T-cell (primary cell): ENCODE measurements around the gene TSPAN3. TPM values are rescaled to one million over a fixed set of nuclear protein-coding genes. Genes with fewer than 3 reads are reported as not detected.

Experiments
- ATAC-seq, 4 experiments: fragments of 200-7000 bp in 3 of 4; fragments of 150-1000 bp in 1 of 4; cut with Tn5 transposase; replicated peaks in 1 of 4; 1 replicate in 3 of 4; 2 replicates in 1 of 4; pipeline ENCODE4 v1.10.0; 2021; ENCODE audit warnings: moderate library complexity in 3 of 4, mild to moderate bottlenecking in 2 of 4, moderate number of reproducible peaks in 1 of 4
- CTCF ChIA-PET, 2 donors: fragments of 300-600 bp; sonication (Branson Sonifier 250); formaldehyde crosslinking; loops; one replicate each; lab custom pipeline; 2022; ENCODE audit warnings: antibody characterized with exemption in 2 of 2; lab: Charles Lee
- POLR2A ChIA-PET, 2 donors: fragments of 300-600 bp; sonication (Branson Sonifier 250); formaldehyde crosslinking; loops; one replicate each; lab custom pipeline; 2022; ENCODE audit warnings: antibody characterized with exemption in 2 of 2; lab: Charles Lee
- DNase-seq, 35 experiments: peaks; one replicate each; pipeline versions ENCODE4 v3.0.0 to v3.0.0-alpha.2; 2013 to 2023
- H3K27ac ChIP-seq: one replicate; pipeline ENCODE4 v1.5.1; 2013; ENCODE audit warnings: low read length
- H3K27me3 ChIP-seq, 2 experiments: replicated peaks in 1 of 2; 1 replicate in 1 of 2; 2 replicates in 1 of 2; pipeline versions ENCODE4 v1.6.1 to v1.7.0; 2013; ENCODE audit warnings: low read length in 1 of 2, mixed read lengths in 1 of 2; ENCODE audit not compliant: control insufficient read depth in 2 of 2, insufficient read depth in 2 of 2; ENCODE audit errors: extremely low read depth in 1 of 2
- H3K36me3 ChIP-seq, 2 donors: 1 replicate in 1 of 2; 2 replicates in 1 of 2; pipeline versions ENCODE4 v1.6.1 to v1.7.0; 2013; ENCODE audit warnings: low read length in 1 of 2; ENCODE audit not compliant: control insufficient read depth in 2 of 2, insufficient read depth in 1 of 2; ENCODE audit errors: extremely low read depth in 1 of 2
- H3K4me1 ChIP-seq, 2 experiments: 1 replicate in 1 of 2; 2 replicates in 1 of 2; pipeline versions ENCODE4 v1.6.1 to v1.7.0; 2013; ENCODE audit warnings: low read length in 2 of 2, mixed read lengths in 1 of 2; ENCODE audit not compliant: insufficient read depth in 2 of 2, control insufficient read depth in 1 of 2; ENCODE audit errors: extremely low read depth in 1 of 2
- H3K4me3 ChIP-seq, 2 donors: 1 replicate in 1 of 2; 2 replicates in 1 of 2; pipeline versions ENCODE4 v1.5.1 to v1.7.0; 2013; ENCODE audit warnings: mild to moderate bottlenecking in 2 of 2, low read length in 1 of 2, moderate library complexity in 1 of 2; ENCODE audit not compliant: control insufficient read depth in 1 of 2; ENCODE audit errors: extremely low read depth in 1 of 2
- H3K9me3 ChIP-seq: 2 replicates; pipeline ENCODE4 v1.7.0; 2013
- H3K27ac Mint-ChIP-seq, 2 donors: one replicate each; pipeline ENCODE4 v1.8.0; 2020 to 2021; ENCODE audit warnings: mild to moderate bottlenecking in 2 of 2, mixed read lengths in 2 of 2
- H3K27me3 Mint-ChIP-seq, 2 donors: one replicate each; pipeline ENCODE4 v1.8.0; 2021 to 2022; ENCODE audit warnings: mixed read lengths in 2 of 2
- H3K36me3 Mint-ChIP-seq: one replicate; pipeline ENCODE4 v1.8.0; 2021; ENCODE audit warnings: mixed read lengths
- H3K4me1 Mint-ChIP-seq, 3 donors: one replicate each; pipeline ENCODE4 v1.8.0; 2020 to 2022; ENCODE audit warnings: mixed read lengths in 3 of 3, mild to moderate bottlenecking in 1 of 3
- H3K4me3 Mint-ChIP-seq, 3 donors: one replicate each; pipeline ENCODE4 v1.8.0; 2020 to 2022; ENCODE audit warnings: mild to moderate bottlenecking in 3 of 3, mixed read lengths in 3 of 3, moderate library complexity in 3 of 3
- H3K9me3 Mint-ChIP-seq, 3 donors: one replicate each; pipeline ENCODE4 v1.8.0; 2020 to 2022; ENCODE audit warnings: mixed read lengths in 3 of 3
- WGBS: methylation state at CpG from one replicate; pipeline ENCODE4 v1.1.5; 2013; ENCODE audit warnings: missing lambda C conversion rate; ENCODE audit not compliant: insufficient coverage; 5-methylcytosine and 5-hydroxymethylcytosine counted together
- total RNA-seq, 35 experiments: library from RNA in 6 of 35; stranded (reverse) in 6 of 35; fragments of 120-200 nt in 1 of 35; gene quantifications; one replicate each; pipeline versions ENCODE4 v1.2.1 to v1.2.4 and lab custom pipeline; 2013 to 2026

The TSPAN3 gene
- total RNA-seq, 5 donors from 2014 or later (not counting 1 experiment from before 2014, with no cell fraction given): 12.7 to 26.3 (median 25.0) TPM

DNA sequence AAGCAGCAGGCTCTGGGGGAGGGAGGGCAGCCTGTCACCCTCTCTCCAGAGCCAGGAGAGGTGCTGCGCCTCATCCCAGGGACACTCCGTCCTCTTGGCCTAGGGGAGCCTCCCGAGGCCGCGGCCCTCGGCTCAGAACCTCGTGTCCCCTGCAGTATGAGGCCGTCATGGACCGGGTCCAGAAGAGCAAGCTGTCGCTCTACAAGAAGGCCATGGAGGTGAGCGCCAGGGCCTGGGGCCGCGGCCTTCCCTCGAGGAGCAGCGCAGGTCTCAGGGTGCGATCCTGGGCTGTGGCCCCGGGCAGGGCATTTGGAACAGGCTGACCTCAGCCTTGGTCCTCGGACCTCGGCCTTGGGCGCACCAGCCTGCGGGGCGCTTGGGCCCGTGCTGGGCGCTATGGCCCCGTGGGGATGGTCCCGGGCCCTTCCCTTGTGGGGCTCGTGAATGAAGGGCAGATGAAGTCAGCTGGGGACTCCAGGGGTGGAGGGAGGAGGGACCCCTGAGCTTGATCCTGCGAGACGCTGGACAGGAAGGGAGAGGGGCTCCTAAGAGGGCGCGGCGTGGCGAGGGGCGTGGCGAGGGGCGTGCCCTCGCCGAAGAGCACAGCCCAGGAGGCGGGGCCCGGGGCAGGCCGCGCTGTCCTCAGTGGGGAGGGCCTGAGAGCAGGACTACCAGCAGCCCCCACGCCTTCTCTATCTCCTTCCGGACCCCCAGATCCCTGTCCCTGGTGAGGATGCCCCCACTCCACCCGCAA, 43.0 kb downstream of the TSPAN3 start:
- H3K4me1 ChIP-seq: peaks cover 3 to 41% of the 10 kb centered on the region in 2 experiments
- CTCF ChIA-PET: no interaction called here
- Mint-ChIP-seq H3K4me3 (no peak overlapping the region), H3K9me3 (no peaks in the 10 kb centered on the region), H3K27ac (no peak overlapping the region), H3K27me3 (no peaks in the 10 kb centered on the region), H3K4me1 (peaks cover 13 to 21% (median 18%) of the 10 kb centered on the region in 3 donors), H3K36me3 (peaks cover 16% of the 10 kb centered on the region)
- H3K27me3 ChIP-seq: no peaks in the 10 kb centered on the region
- no peaks in the 10 kb centered on the region for H3K9me3 ChIP-seq
- H3K4me3 ChIP-seq: no peak overlapping the region
- H3K36me3 ChIP-seq: peaks cover 39 to 85% of the 10 kb centered on the region in 2 donors
- H3K27ac ChIP-seq: no peak overlapping the region
- 98% methylated on average over 24 of the region's 45 CpGs for WGBS
- ATAC-seq: no peak
- POLR2A ChIA-PET: no interaction called here
- DNase-seq: peak in 1 of 35 experiments; percentile 22

DNA sequence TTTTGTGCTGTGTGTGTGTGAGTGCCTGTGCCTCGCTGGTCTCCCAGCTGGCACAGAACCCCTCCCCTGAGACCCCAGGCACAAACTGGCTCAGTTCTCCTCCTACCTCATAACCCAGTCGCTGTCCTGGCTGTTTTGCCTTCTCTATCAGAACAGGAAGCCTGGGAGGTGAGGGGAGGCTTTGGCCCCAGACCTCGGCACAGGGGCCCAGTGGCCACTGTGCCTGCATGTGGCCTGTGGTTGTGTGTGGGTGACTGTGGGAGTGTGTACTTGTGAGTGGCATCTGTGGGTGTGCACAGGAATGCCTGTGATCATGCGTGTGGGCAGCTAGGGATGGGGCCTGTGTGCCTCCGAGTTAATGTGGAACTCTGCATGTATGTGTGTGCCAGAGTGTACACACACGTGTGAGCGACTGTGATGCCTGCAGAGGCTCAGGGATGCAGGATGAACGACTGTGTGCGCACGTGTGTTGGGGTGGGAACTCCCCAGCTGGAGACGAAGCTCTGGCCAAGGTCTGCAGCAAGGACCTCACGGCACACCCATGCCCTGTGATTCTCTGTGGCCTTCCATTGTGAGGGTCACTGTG, 43.7 kb downstream of the TSPAN3 start:
- Mint-ChIP-seq H3K36me3 (peaks cover 18% of the 10 kb centered on the region), H3K4me1 (peaks cover 19 to 28% (median 24%) of the 10 kb centered on the region in 3 donors), H3K9me3 (no peaks in the 10 kb centered on the region), H3K27me3 (no peaks in the 10 kb centered on the region), H3K4me3 (no peak overlapping the region), H3K27ac (peak overlapping the region in 1 of 2 donors; percentile 43)
- no peaks in the 10 kb centered on the region for H3K27me3 ChIP-seq
- peaks cover 35 to 83% of the 10 kb centered on the region in 2 donors for H3K36me3 ChIP-seq
- 90% methylated on average over 10 of the region's 12 CpGs for WGBS
- ChIA-PET POLR2A (no interaction called here), CTCF (interaction anchor here in 1 of 2 donors (0.5 kb wide), 1 partner anchor 46 kb away, joined by 3 read pairs; no protein-coding TSS in a partner anchor)
- no peak overlapping the region for H3K4me3 ChIP-seq
- peaks cover 8 to 48% of the 10 kb centered on the region in 2 experiments for H3K4me1 ChIP-seq
- peak in 2 of 35 experiments; percentile 8 to 12 for DNase-seq
- ATAC-seq: no peak
- no peak overlapping the region for H3K27ac ChIP-seq
- no peaks in the 10 kb centered on the region for H3K9me3 ChIP-seq

DNA sequence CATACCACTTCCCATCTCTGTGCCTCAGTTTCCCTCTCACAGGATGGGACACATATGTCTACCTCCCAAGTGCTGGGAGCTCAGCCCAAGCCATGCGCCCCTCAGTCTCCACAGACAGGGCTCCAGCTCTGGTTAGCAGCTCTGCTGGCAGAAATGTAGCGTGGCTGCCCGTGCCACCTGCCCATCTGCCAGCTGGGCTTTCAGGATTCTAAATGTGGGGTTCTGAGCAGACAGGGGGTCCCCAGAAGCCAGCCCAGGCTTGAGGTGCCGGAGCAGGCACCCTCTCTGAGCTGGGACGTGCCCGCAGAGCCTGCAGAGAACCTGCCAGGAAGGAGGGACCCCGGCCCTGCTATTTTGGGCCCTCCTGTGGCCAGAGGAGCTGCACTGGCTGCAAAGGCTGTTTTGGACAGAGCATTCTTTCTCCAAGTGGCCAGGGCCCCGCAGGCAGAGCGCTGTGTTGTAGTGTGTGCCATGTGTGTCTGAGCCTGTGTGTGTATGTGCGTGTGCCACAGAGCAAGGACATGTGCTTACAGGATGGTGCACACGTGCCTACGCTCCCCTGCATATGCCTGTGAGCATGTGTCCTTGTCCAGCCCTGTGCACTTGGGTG, 44.3 kb downstream of the TSPAN3 start:
- Mint-ChIP-seq H3K27me3 (no peaks in the 10 kb centered on the region), H3K27ac (peak overlapping the region in 1 of 2 donors; percentile 43), H3K4me1 (peaks cover 25 to 34% (median 30%) of the 10 kb centered on the region in 3 donors), H3K9me3 (no peaks in the 10 kb centered on the region), H3K36me3 (peaks cover 21% of the 10 kb centered on the region), H3K4me3 (no peak overlapping the region)
- H3K4me3 ChIP-seq: no peak overlapping the region
- H3K27me3 ChIP-seq: no peaks in the 10 kb centered on the region
- H3K4me1 ChIP-seq: peaks cover 14 to 54% of the 10 kb centered on the region in 2 experiments
- POLR2A ChIA-PET: no interaction called here
- CTCF ChIA-PET: interaction anchor here in 1 of 2 donors (0.5 kb wide), 1 partner anchor 46 kb away, joined by 3 read pairs; no protein-coding TSS in a partner anchor
- peaks cover 32 to 77% of the 10 kb centered on the region in 2 donors for H3K36me3 ChIP-seq
- H3K27ac ChIP-seq: peak overlapping the region; percentile 20
- peak in 1 of 35 experiments; percentile 6 for DNase-seq
- no peaks in the 10 kb centered on the region for H3K9me3 ChIP-seq
- ATAC-seq: no peak
- 93% methylated on average over 11 of the region's 12 CpGs for WGBS

DNA sequence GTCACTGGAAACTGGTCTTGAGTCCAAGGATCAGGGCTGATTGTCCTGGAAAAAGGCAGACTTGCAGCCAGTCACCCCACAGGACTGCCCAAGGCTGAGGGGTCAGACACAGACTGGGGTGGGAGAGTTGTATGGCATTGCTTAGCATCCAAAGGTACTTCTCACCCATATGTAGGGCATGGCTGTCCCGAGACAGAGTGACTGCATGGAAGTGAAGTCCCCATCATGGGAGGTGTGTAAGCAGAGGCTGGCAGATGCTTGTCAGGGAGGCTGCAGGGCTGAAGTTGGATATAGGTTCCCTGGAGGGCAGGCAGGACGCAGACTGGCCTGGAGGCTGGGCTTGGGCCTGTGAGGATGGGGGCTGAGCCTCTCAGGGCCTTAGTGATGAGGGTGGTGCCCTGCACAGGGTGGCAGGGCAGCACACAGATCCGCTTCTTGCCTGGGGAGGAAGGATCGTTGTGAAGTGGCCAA, 44.9 kb downstream of the TSPAN3 start:
- ATAC-seq (no peak), DNase-seq (peak in 2 of 35 experiments; percentile 6 to 13)
- H3K4me3 ChIP-seq: no peak overlapping the region
- peaks cover 31 to 74% of the 10 kb centered on the region in 2 donors for H3K36me3 ChIP-seq
- H3K27ac ChIP-seq: peak overlapping the region; percentile 38
- no peaks in the 10 kb centered on the region for H3K9me3 ChIP-seq
- Mint-ChIP-seq H3K4me3 (no peak overlapping the region), H3K27me3 (no peaks in the 10 kb centered on the region), H3K9me3 (no peaks in the 10 kb centered on the region), H3K27ac (peak overlapping the region; percentile 48 to 75), H3K4me1 (peaks cover 31 to 40% (median 34%) of the 10 kb centered on the region in 3 donors), H3K36me3 (peaks cover 21% of the 10 kb centered on the region)
- ChIA-PET CTCF (interaction anchor here in 1 of 2 donors (2.9 kb wide), 1 partner anchor 31 kb away, joined by 12 read pairs; the partner anchor contains the start of gene PSTPIP1), POLR2A (no interaction called here)
- WGBS: 100% methylated on average over 2 of the region's 4 CpGs
- H3K27me3 ChIP-seq: no peaks in the 10 kb centered on the region
- H3K4me1 ChIP-seq: peaks cover 20 to 55% of the 10 kb centered on the region in 2 experiments

DNA sequence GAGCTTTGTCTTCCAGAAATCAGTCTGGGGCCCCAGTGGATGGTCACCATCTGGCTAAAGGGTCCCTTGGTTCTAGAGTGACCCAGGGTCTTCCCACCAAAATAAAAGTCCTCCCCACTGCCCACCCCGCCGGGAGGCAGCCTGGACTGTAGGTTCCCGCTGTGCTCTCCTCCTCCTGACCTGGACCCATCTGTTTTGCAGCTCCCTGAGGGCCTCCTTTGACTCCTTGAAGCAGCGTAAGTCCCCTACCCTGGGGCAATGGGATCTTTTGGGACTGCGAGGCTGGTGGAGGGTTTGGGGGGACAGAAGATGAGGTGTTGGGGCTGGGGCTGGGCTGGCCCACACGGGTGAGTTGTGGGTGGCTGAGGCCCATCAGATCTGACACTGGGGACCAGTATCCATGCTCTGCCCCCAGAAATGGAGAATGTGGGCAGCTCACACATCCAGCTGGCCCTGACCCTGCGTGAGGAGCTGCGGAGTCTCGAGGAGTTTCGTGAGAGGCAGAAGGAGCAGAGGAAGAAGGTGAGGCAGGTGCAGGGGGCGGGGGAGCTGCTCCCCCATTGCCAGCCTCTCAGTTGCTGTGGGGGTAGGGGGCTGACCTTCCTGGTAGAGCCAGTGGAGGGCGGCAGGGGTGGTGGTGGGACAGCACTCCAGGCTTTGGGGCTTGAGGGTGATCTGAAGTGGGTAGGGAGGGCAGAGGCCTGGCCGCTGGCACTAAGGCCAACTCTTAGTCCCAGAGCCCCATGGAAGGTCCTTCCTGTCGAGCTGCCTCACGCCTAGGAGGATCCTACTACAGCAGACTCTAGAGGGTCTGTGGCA, 45.6 kb downstream of the TSPAN3 start:
- Mint-ChIP-seq H3K4me3 (no peak overlapping the region), H3K9me3 (no peaks in the 10 kb centered on the region), H3K4me1 (peaks cover 38 to 47% (median 41%) of the 10 kb centered on the region in 3 donors), H3K27me3 (no peaks in the 10 kb centered on the region), H3K27ac (peak overlapping the region; percentile 48 to 75), H3K36me3 (peaks cover 21% of the 10 kb centered on the region)
- CTCF ChIA-PET: interaction anchor here (0.6 to 2.9 kb wide), 4 partner anchors 31 to 518 kb away, joined by 3 to 12 read pairs (median 3); partner anchors contain the start of gene PSTPIP1 (in 1 of the 2)
- Histone ChIP-seq H3K4me3 (no peak overlapping the region), H3K9me3 (no peaks in the 10 kb centered on the region), H3K36me3 (peaks cover 26 to 70% of the 10 kb centered on the region in 2 donors), H3K27ac (peak overlapping the region; percentile 38), H3K4me1 (peaks cover 25 to 56% of the 10 kb centered on the region in 2 experiments), H3K27me3 (no peaks in the 10 kb centered on the region)
- POLR2A ChIA-PET: no interaction called here
- ATAC-seq (no peak), DNase-seq (peak in 1 of 35 experiments; percentile 16)
- WGBS: 89% methylated on average over 3 of the region's 15 CpGs
